ENCODE measurements around the gene TNFRSF17. TPM values are rescaled to one million over a fixed set of nuclear protein-coding genes. Genes with fewer than 3 reads are reported as not detected.
A peak's percentile ranks its signal among the peaks of the same experiment; 100 is the strongest.
"Not testable (repeated sequence)": the region's sequence is repeated elsewhere in the genome, so short reads cannot be mapped to it uniquely, and the experiment has no call there.

Gene TNFRSF17
- under 1 TPM in 2 of 10 donors, not detected in 8; 0.23 to 0.32 TPM for polyA plus RNA-seq (ENCODE audit: insufficient read length in 10 of 10)
- long read RNA-seq, donor 1 = 0 reads
- long read RNA-seq, donor 2 = 0 reads
- long read RNA-seq, donor 3 = 0 reads
- long read RNA-seq, donor 4 = 0 reads
- long read RNA-seq, donor 5 = 0 reads
- long read RNA-seq, donor 6 = 0 reads
- long read RNA-seq, donor 7 = 0 reads
- long read RNA-seq, donor 8 = 0 reads
- long read RNA-seq, donor 9 = 0 reads

DNA sequence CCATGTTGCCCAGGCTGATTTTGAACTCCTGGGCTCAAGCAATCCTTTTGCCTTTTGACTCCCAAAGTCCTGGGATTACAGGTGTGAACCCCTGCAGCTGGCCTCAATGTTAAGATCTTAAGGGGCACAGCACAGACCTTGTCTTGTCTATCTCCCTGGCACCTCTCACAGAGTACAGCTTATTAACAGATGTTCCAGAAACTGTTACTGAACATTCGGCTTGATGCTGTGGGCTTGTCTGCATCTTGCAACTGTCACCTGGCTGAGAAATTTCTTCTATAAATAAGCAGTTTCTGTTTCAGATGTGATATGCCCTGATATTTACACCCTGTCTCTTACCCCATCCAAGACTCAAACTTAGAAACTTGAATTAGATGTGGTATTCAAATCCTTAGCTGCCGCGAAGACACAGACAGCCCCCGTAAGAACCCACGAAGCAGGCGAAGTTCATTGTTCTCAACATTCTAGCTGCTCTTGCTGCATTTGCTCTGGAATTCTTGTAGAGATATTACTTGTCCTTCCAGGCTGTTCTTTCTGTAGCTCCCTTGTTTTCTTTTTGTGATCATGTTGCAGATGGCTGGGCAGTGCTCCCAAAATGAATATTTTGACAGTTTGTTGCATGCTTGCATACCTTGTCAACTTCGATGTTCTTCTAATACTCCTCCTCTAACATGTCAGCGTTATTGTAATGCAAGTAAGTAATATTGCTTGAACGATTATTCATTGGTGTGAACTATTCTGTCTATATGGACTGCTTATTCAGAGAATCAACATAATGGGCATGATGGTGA lies at the start of gene TNFRSF17:
Gene TNFRSF17, plus strand, starts transcription at position 450 of the 791 bp plus-strand sequence. Its CDS starts 115 bp downstream, at position 565.
- DNase-seq = no peak

DNA sequence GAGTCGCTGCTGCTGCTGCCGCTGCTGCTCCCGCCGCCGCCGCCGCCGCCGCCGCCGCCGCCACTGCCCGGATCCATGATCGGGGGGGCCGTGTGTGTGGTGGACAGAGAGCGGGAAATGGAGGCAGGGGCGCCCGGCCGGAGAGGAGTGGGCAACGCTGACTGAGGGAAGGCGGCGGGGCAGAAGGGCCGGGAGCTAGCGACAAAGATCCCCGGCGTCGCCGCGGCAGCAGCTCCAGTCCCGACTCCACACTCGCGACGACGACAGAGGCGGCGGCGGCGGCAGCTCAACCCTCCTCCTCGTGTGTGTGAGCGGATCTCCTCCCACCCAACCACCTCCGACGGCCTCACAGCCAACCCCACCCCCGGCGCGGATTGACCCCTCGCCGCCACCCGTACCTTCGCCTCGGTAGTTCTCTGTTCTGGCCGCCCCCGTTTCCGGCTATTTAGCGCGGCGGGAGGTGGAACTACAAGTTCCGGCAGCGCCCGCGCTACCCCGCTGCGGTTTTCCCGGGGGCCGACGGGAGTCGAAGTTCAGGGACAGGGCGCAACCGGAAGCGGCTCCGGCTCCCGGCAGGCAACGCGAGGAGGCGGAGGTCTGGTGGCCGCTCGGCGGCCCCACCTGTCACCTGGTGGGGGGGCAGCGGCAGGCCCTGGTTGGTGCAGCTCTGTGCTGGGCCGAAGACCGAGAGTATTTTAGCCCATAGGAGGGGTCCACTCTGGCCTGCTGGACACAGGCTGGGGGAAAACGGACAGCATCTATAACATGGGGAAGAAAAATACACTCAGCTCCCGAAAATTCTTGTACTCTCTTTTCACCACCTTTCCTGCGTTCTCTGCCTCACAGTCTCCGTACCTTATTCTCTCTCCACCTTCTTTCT lies 49.1 kb upstream of the TNFRSF17 start, which contains the start of gene GSPT1:
Gene GSPT1, minus strand, starts transcription at position 313 of the 880 bp plus-strand sequence. Its CDS starts 236 bp downstream, at position 77.
- peak; percentile 99 to 100 (median 99) for DNase-seq

DNA sequence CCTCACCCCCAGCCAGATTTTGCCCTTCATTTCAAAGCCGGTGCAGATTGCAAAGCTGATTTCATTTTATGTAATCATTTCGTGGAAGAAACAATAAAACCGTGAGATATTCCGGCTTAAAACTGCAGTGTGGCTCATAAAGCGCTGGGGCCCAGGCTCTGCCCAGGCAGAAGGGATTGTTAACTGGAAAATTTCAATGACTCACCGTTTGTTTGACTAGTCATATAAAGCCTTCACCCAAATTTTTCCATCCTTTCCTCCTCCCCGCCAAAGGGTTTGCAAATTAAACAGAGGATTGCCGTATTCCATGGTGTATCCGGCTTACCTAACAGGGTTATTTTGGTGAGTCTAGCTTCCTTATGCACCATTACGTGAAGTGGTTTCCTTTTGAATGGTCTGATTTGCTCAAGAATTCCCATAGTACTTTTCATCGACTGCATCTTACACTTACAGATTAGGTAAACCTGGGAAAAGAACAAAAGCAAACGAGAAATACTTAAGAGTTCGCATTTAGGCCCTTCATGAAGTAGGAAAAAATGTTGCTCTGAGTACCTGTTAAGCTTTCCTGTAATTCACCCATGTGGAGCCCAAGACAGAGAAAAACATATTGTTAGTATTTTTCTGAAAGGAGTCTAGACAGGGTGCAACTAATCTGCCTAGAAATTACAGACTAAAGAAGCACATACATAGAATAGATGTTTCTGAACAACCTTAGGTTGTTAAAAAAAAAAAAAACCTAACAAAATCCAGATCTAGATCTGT lies 48.3 kb upstream of the TNFRSF17 start:
- DNase-seq = no peak

DNA sequence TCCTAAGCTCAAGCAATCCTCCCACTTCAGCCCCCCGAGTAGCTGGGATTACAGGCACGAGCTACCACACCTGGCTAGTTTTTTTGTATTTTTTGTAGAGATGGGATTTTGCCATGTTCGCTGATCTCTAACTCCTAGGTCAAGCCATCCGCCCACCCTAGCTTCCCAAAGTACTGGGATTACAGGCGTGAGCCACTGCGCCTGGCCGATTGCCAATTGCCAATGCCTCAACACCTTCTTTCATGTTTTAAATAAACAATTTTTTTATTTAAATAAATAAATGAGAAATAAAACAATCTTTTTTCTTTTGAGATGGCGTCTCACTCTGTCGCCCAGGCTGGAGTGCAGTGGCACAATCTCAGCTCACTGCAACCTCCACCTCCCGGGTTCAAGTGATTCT lies 41.0 kb upstream of the TNFRSF17 start:
- DNase-seq = not testable (repeated sequence)

DNA sequence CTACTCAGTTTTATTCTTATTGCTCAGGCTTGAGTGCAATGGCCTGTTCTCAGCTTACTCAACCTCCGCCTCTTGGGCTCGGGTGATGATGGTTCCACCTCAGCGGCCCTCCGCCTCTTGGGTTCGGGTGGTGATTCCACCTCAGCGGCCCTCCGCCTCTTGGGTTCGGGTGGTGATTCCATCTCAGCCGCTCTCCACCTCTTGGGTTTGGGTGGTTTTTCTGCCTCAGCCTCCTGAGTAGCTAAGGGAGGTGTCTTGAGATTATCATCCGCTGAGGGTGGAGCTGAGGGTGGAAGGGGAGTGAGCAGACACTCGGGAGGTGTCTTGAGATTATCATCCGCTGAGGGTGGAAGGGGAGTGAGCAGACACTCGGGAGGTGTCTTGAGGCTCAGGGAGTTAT lies 37.7 kb upstream of the TNFRSF17 start:
- not testable (repeated sequence) for DNase-seq

DNA sequence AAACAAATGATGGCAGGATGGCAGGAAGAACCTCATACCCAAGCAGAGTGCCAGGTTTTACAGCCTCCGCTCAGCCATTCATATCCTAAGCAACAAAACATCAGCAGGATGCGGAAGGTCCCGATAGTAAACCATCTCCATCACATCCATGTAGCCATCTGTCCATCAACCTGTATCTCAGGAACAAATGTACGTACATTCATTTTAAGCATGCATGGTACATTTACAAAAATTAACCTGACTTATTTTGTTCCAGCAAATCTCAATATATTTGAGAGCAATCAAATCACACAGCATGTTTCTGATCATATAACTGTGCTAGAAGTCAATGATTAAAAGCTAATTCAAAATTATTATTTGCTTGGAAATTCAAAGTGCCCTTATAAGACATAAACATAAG lies 23.1 kb upstream of the TNFRSF17 start, which contains the start of gene NPIPB2:
Gene NPIPB2, minus strand, starts transcription at position 101 of the 400 bp plus-strand sequence. Its CDS starts 0 bp downstream, at position 101.
- not testable (repeated sequence) for DNase-seq

DNA sequence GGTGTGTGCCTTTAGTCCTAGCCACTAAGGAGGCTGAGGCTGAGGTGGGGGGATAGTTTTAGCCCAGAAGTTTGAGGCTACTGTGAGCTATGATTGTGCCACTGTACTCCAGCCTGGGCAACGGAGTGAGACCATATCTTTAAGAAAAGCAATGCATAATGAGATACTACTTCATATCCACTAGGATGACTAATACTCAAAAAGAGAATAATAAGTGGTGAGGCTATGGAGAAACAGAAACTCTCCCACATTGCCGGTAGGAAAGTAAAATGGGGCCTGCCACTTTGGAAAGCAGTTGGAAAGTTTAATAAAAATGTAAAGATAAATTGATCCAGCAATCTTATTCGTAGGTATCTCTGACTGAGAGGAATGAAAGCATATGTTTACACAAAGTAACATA lies 18.6 kb upstream of the TNFRSF17 start:
- DNase-seq = no peak

DNA sequence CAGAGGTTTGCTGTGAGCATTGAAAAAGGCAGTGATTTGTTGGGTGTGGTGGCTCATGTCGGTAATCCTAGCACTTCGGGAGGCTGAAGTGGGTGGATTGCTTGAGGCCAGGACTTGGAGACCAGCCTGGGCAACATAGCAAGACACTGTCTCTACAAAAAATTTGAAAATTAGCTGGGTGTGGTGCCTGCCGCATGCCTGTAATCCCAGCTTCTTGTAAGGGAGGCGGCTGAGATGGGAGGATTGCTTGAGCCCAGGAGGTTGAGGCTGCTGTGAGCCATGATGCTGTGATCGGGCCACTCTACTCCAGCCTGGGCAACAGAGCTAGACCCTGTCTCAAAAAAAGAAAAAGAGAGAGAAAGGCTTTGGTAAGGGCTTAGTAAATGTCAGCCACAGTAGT lies 16.2 kb upstream of the TNFRSF17 start:
- no peak for DNase-seq

DNA sequence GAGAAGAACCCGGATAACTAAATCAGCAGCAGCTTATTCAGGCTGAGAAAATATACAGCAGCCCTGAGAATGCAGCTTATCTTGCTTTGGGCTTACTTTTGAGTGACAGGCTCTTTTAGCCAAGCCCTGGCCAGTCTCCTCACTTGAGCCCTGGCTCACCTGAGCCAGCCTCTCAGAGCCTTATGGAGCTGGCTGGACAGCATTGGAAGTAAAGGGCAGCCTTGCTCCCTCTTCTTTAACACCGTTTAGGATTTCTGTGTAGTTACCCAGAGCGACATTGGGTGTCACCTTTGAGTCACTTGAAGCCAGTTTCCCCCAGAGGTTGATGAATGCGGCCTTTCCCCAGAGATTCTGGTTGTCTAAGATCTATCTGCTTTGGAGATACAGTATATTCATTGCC lies 15.5 kb upstream of the TNFRSF17 start:
- DNase-seq = peak; percentile 6 to 16 (median 14)

DNA sequence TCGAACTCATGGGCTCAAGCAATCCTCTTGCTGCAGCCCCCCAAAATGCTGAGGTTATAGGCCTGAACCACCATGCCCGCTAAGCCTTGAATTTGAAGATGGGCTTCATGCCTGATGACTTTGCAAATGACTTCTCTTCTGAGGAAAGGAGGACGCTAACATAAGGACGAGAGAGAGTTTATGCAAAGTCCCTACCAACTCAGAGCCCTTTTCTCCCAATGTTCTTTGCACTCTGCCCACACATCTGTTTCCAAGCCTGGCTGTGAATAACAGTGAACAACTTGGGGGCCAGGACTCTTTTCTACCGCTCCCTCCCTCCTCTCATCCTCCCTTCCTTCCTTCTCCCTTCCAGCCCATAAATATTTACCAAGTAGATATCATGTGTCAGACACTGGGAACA lies 14.6 kb upstream of the TNFRSF17 start:
- DNase-seq = no peak

DNA sequence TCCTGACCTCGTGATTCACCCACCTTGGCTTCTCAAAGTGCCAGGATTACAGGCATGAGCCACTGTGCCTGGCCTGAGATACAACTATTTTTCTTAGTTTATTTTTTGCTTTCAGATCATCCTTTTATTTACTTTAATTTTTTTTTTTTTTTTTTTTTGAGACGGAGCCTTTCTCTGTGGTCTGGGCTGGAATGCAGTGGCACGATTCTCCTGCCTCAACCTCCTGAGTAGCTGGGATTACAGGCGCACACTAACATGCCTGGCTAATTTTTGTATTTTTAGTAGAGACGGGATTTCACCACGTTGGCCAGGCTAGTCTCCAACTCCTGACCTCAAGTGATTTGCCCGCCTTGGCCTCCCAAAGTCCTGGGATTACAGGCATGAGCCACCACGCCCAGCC lies 11.4 kb upstream of the TNFRSF17 start:
- DNase-seq = not testable (repeated sequence)

DNA sequence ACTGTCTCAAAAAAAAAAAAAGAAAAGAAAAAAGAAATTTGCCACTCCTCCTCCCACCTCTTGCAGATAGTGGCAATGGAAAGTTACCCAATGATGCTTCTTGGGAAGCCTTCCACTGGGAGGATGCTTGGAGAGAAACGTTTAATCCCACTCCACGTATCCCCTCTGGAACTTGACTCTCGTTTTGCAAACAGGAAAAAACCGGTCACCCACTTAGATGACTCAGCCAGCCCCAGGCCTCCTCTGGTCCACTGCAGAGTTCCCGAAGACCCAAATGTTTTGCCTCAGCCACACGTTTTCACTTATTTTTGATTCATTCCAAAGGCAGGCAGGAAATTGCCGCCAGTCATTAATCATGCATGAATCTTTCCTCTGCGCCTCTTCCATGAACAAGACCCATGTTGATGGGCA lies 9.3 kb upstream of the TNFRSF17 start:
- peak in 1 of 3 donors; percentile 95 for DNase-seq

DNA sequence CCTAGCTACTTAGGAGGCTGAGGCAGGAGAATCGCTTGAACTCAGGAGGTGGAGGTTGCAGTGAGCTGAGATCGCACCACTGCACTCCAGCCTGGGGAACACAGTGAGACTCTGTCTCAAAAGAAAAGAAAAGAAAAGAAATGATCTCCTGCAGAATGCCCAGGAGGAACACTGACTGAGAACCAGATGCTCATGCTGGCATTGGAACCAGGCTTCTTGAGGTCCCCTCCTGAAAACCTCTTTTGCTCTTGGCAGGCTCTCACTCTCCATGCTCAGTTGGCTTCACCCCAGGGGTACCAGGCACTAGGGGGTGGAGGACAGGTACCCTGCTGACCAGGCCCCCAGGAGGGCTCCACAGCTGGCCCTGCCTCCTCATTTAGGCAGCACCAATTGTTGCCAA lies 8.5 kb upstream of the TNFRSF17 start:
- DNase-seq = no peak

DNA sequence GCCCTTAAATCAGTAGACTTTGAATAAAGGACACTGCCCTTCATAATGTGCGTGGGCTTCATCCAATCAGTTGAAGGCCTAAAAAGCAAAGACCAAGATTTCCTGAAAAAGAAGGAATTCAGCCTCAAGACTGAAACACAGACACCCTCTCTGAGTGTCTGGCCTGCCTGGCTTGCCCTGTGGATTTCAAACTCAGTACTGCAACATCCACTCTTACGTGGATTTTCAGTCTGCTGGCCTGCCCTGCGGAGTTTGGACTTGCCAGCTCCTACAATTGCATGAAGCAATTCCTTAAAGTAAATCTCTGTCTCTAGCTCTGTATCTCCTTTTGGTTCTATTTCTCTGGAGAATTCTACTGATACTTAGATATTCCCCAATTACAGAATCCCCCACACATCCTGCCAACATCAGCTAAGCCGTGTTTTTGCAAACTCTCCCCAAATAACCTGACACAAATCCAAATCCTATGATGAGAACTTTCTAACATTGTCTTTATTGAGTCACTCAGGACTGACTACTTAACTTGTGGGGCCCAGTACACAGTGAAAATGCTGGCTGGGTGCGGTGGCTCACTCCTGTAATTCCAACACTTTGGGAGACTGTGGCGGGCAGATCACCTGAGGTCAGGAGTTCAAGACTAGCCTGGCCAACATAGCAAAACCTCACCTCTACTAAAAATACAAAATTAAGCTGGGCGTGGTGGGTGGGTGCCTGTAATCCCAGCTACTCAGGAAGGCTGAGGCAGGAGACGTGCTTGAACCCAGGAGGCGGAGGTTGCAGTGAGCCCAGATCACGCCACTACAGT lies 7.2 kb upstream of the TNFRSF17 start:
- DNase-seq = no peak

DNA sequence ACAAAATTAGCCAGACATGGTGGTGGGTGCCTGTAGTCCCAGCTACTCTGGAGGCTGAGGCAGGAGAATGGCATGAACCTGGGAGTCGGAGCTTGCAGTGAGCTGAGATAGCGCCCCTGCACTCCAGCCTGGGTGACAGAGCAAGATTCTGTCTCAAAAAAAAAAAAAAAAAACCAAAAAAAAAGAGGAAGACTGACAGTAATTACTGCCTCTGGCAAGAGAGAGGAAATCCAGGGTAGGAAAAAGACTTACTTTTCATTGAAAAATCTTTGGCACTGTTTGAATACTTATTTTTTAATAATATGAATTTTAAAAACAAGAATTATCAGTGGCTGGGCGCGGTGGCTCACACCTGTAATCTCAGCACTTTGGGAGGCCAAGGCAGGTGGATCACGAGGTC lies 2.6 kb upstream of the TNFRSF17 start:
- DNase-seq = not testable (repeated sequence)

DNA sequence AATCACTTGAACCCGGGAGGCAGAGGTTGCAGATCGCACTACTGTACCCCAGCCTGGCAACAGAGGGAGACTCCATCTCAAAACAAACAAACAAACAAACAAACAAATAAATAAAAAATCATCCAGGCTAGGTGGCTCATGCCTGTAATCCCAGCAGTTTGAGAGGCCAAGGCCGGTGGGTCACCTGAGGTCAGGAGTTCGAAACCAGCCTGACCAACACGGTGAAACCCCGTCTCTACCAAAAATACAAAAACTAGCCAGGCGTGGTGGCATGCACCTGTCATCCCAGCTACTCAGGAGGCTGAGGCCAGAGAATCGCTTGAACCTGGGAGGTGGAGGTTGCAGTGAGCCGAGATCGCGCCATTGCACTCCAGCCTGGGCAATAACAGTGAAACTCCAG lies 2.0 kb upstream of the TNFRSF17 start:
- DNase-seq = not testable (repeated sequence)

DNA sequence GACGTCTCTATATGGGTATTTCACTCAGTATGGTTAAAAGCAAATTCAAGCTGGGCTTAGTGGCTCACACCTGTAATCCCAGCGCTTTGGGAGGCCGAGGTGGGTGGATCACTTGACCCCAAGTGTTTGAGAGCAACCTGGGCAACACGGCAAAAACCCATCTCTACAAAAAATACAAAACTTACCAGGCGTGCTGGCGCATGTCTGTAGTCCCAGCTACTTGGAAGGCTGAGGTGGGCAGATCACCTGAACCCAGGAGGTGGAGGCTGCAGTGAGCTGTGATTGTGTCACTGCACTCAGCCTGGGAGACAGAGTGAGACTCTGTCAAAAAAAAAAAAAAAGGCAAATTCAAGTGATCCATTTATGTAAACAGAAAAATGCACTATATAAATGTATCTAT lies 1.3 kb upstream of the TNFRSF17 start:
- no peak for DNase-seq

DNA sequence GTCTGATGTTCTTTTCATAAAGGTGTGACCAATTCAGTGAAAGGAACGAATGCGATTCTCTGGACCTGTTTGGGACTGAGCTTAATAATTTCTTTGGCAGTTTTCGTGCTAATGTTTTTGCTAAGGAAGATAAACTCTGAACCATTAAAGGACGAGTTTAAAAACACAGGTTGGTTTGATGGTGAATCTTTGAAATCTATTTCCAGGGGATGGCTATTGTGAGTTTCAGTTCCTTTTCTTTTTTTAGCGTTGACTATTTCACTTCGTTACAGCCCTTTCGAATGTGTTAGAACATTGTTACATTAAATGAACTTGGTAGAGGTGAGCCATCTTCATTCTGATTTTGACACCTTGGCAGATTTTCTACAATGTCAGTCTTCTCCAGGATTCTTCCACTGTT lies 1.2 kb downstream of the TNFRSF17 start:
- no peak for DNase-seq

DNA sequence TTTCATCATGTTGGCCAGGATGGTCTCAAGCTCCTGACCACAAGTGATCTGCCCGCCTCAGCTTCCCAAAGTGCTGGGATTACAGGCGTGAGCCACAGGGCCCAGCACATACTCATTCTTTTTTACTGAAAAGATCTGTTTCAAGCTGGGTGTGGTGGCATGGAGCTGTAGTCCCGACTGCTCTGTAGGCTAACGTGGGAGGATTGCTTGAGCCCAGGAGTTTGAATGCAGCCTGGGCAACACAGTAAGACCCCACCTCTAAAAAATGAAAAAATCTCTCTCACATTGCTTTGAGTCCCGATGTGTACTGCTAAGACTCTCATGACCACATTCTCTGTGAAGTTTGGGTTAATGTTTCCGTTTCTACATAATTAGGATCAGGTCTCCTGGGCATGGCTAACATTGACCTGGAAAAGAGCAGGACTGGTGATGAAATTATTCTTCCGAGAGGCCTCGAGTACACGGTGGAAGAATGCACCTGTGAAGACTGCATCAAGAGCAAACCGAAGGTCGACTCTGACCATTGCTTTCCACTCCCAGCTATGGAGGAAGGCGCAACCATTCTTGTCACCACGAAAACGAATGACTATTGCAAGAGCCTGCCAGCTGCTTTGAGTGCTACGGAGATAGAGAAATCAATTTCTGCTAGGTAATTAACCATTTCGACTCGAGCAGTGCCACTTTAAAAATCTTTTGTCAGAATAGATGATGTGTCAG lies 2.3 kb downstream of the TNFRSF17 start:
- no peak for DNase-seq

DNA sequence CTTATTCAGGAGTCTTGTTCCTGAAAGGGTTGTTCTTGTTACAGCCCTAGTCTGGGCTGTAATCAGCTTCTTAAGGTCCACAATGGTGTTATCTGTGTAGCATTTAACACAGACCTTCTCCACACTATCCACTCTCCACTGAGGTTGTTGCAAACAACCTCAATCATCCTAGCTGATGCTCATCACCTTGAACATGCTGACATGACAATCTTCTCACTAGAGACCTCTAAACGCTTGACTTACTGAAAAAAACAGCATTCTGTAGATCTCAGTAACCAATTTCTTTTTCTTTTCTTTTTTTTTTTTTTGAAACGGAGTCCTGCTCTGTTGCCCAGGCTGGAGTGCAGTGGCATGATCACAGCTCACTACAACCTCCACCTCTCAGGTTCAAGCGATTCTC lies 3.6 kb downstream of the TNFRSF17 start:
- DNase-seq = no peak

Data from muscle of back (tissue), 13 donors.